HG02610 (cell line): ENCODE measurements around the gene MYNN.
A peak's percentile ranks its signal among the peaks of the same experiment; 100 is the strongest.

Experiments used
- ATAC-seq: cut with Tn5 transposase; IDR thresholded peaks from one replicate; pipeline ENCODE4 v1.9.1; 2021; ENCODE audit warnings: mild to moderate bottlenecking, moderate library complexity; ENCODE audit not compliant: unreplicated experiment

The MYNN gene

GRCh38 chr3:169774186-169774585 is 990 bp downstream of the MYNN start:
- ATAC-seq = no peak

GRCh38 chr3:169777822-169778221 is 4.6 kb downstream of the MYNN start:
- no peak for ATAC-seq

- ATAC-seq = no peak
Observed at GRCh38 chr3:169780742-169781141, 7.5 kb downstream of the MYNN start.

GRCh38 chr3:169781209-169781855 is 8.1 kb downstream of the MYNN start:
- ATAC-seq = no peak

GRCh38 chr3:169787120-169787519 is 13.9 kb downstream of the MYNN start:
- no peak for ATAC-seq

- no peak for ATAC-seq
Observed at GRCh38 chr3:169787791-169788190, 14.6 kb downstream of the MYNN start.

- ATAC-seq = no peak
Observed at GRCh38 chr3:169790219-169790618, 17.0 kb downstream of the MYNN start.

- ATAC-seq = no peak
Observed at GRCh38 chr3:169790687-169791429, 17.7 kb downstream of the MYNN start.

- ATAC-seq = no peak
Observed at GRCh38 chr3:169792359-169792758, 19.2 kb downstream of the MYNN start.

GRCh38 chr3:169804681-169805080 is 31.5 kb downstream of the MYNN start:
- no peak for ATAC-seq

- no peak for ATAC-seq
Observed at GRCh38 chr3:169809230-169809795, 36.1 kb downstream of the MYNN start.

GRCh38 chr3:169811631-169812331 is 38.6 kb downstream of the MYNN start:
- ATAC-seq = peak; percentile 4

GRCh38 chr3:169812332-169813235 is 39.4 kb downstream of the MYNN start, which contains the start of the genes LRRC34 and LRRIQ4:
Gene LRRC34 (minus strand): TSS chr3:169812904. CDS start chr3:169812548, 356 bp downstream.
Gene LRRIQ4 (plus strand): TSS chr3:169812870. CDS start chr3:169821922, 9,052 bp downstream.
- ATAC-seq = peak; percentile 64

GRCh38 chr3:169813278-169813677 is 40.1 kb downstream of the MYNN start:
- ATAC-seq = no peak

- peak; percentile 93 for ATAC-seq
Observed at GRCh38 chr3:169813757-169814517, 40.7 kb downstream of the MYNN start.

- ATAC-seq = no peak
Observed at GRCh38 chr3:169815590-169816150, 42.5 kb downstream of the MYNN start.

GRCh38 chr3:169818316-169818715 is 45.1 kb downstream of the MYNN start:
- no peak for ATAC-seq

GRCh38 chr3:169822091-169822490 is 48.9 kb downstream of the MYNN start:
- no peak for ATAC-seq

GRCh38 chr3:169822540-169822939 is 49.3 kb downstream of the MYNN start:
- ATAC-seq = no peak
